NCI-H2081 treated with DMSO at 0.1 percent for 48 hours (cell line): ENCODE measurements around the gene CNST.
"Not testable (repeated sequence)": the region's sequence is repeated elsewhere in the genome, so short reads cannot be mapped to it uniquely, and the experiment has no call there.

Experiments used
- DNase-seq: peaks from one replicate; lab custom pipeline; 2025; lab: John Stamatoyannopoulos, UW

Gene CNST

DNA sequence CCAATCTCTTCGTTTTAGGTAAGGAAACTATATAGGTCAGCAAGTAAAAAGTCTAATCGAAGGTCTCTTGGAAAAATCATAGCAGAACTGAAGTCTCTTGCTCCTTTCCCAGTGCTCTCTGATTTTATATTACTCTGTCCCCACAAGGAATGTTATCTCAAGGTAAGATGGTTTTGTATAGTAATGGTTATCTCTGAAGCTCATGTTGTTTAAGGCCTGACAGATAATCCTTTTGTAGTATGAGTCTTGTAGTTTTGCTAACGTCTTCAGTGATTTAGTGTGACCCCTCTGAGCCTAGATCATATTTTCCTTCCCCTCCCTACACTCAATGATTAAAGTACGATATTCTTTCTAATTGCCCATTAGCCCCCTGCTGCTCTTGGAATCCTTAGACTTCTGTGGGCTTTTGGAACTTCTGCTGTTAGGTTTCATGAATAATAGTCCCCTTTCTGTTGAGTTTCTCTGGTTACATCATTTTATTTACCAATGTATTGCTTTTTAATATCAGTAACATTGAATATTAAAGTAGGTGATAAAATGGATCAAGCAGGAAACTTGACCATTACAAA is 52.1 kb downstream of the CNST start:
- DNase-seq: no peak

DNA sequence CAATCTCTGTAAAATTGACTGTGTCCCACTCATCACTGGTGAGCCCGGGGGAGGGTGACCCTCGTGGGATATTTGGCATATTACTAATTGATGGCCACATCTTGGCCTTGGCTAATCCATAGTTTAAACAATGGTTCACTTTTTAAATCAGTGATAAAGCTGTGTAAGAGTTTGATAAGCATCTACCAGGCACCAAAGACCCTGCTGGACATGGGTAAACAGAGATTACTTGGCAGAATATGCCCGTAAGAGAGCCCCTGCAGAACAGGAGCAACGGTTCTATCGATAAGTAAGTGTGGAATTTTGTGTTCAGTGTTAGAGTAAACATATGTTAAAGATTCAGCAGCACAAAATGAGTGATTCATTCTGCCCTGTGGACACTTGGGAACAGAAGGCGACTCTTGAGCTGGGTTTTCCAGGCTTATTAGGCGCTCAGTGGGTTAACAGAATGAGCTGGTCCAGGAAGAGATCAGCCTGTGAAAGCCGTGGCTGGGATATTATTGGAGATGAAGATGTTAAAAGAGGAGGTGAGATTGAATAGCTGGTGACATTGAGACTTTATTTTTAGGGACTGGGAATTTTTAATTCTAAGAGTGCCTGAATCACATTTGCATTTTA is 55.9 kb downstream of the CNST start:
- DNase-seq: no peak

DNA sequence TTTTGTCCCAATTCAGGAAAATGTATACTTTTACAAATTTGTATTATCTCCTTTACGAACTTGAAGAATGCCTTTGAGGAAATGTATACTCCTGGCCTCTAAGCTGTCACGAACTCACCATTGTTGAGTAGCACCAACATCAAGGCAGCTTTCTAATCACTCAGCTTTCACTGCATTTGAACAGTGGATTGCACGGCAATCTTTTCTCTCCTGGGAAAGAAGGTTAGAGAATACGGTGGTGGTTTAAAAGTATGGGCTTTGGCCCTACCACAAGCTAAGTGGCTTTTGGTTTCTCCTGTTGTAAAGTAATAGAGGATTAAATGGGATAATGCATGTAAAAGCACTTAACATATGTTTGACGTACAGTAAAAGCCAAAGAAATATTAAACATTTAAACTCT is 57.8 kb downstream of the CNST start:
- DNase-seq: no peak

DNA sequence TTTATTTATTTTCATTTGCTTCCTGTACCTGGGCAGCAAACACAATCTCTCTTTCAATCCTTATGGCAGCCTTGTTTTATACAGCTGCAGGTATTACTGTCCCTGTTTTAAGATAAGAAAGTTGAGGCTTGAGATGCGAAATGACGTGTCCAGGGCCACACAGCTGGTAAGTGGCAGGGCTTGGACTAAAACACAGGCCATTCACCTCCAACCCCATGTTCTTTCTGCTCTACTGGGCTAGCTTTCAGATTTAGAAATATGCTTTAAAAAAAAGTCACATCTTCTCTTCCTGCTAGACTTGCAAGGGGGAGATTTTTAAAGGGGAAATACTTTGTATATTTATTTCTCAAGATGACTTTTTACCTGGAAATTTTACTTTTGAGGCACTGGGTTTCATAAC is 62.8 kb downstream of the CNST start:
- DNase-seq: no peak

DNA sequence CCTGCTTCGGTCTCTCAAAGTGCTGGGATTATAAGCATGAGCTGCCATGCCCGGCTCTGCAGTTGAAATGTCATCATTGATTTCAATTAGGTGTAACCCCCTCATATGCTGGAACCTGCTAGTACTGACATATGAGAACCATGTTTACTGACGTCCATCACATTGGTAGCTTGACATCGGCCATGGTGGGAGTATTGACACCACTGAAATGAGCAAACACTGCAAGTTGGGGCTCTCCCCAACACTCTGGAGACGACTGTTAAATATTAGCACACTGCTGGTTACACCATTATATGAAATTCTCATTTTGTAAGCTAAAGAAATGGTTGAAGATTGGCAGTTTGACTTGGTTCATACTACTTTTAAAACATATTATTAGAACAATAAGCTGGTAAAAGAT is 63.7 kb downstream of the CNST start:
- DNase-seq: no peak

DNA sequence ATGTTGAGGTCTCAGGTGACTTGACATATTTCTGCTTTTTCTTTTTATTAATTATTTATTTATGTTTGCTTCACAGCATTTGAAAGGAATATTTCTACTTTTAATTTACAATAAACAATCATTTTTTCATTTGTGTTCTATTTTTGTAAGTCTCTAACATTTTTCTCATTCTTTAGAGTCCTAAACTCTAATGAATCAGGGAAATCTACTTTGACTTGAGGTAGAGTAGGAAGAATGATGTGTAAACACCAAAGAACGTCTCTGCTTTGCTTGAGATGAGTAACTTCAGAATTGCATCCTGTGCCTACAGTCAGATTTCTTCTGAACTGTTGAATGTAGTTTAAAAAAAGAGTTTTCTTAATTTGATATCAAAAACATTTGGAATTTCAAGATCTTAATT is 65.2 kb downstream of the CNST start:
- DNase-seq: no peak

DNA sequence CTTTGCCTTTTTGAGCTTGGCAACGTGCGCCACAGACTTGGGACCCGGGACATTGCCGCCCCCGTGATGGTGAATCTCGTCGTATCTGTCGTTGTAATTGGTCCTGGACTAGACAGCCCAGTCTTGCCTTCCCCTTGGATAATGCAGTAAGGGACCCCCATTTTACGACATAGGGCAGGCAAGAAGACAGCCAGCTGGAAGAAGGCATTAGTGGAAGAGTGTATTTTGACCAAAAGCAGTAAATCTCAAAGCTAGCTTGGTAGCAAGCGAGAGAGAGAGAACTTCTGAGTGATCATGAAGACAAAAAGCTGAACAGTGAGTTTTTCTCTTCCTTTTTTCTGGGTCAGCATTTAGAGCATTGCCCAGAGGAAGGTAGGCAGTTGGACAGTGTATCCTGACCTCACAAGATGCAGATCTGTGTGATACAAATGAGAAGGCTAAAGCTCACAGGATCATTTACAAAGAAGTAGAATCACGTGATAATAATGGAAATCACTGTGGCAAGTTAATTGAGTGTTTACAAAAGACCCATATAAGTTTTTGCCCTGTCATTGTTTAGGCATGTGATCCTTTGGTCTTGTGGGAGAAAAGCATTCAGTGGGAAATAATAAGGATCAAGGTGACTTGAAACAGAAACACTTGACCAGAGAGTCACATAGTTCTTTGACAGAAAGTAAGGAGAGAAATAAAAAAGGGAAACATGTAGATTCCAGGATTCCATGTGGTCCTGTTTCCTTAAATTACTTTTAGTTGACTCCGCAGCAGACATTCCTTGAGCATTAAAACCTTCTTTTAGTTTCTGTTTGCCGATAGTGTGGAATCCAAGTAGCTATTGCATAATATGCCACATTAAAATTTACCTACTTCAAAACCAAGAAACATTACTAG is 66.3 kb downstream of the CNST start:
- DNase-seq: no peak

DNA sequence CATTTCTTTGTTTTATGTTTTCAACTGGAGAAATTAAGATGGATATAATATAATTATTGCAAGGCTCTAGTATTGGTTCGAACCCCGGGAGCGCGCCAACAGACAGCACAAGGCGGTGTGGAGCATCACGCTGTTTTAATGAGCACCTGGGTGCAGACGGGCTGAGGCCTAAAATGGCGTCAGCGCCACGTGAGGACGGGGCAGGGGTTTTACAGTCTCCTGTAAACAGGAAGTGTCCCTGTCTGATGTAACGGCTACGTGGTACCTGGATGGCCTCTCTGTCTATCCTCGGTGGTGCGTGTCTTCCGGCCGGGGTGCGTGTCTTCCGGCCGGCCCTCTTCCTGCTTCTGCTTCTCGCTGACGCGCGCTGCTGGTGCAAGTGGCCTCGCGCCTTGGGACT is 68.4 kb downstream of the CNST start:
- DNase-seq: not testable (repeated sequence)

DNA sequence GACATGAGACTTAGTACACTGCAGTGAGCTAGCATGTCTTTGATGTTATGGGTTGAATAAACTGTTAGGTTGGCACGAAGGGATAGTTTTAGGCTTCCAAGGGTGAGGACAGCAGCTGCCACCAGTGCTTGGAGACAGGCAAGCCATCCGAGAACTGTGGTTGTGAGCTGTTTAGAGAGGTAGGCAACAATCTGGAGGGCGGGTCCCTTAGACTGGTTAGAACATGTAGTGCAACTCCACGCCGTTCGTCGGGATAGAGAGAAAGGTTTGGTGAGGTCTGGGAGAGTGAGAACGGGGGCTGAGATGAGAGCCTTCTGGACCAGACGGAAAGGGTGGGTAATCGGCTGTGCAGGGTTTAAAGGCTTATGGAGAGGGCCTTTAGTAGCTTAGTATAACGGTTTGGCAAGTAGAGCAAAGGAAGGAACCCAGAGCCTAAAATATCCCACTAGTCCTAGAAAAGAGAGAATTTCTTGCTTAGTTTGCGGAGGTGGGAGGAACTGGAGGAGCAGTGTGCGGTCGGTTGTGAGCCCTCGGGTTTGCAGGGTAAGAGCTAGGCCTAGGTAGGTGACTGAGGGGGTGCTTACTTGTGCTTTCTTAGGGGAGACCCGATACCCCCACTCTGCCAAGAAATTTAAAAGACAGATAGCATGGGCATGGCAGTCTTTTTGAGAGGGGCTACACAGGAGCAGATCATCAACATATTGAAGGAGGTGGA is 72.8 kb downstream of the CNST start:
- DNase-seq: no peak

DNA sequence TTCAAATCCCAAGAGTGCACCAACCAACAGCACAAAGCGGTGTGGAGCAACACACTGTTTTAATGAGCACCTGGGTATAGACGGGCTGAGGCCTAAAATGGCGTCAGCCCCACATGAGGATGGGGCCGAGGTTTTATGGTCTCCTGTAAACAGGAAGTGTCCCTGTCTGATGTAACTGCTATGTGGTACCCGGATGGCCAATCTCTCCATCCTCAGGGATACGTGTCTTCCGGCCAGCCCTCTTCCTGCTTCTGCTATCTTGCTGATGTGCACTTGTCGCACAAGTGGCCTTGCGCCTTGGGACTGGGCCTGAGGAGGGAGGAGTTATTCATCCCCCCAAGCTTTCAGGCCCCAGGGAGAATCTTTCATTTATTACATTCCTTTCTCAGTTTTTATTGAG is 73.5 kb downstream of the CNST start:
- DNase-seq: no peak

DNA sequence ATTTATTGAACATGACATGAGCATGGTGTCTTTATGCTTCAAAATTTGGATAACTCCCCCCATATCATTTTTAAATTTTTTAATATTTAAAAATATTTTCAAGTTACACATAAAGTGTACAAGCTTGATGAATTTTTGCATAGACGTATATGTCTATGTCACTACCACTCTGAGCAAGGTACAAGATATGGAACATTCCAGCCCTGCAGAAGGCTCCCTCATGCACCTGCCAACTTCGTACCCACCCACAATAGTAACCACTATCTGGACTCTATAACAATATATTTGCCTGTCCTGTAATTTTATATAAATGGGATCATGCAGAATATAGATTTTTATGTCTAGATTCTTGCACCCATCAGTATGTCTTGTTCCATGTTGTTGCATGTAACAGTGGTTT is 74.5 kb downstream of the CNST start:
- no peak for DNase-seq

DNA sequence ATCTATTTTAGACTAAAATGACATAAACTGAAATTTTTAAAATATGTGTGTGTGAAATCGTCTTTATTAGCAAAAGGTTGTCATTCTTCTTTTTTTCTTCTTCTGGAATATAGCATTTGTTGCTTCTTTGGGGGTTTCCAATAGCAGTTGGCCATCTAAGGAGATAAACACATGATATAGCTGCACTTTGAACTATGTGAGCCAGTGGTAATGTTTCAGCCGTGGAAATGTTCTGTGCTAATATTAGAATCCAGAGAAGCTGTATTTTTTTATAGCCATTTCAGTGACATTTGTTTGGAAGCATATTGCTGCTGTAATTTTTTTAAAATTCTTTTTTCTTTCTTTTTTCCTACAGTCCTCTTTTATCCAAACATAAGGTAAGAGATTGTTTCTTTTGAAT is 75.1 kb downstream of the CNST start:
- no peak for DNase-seq

DNA sequence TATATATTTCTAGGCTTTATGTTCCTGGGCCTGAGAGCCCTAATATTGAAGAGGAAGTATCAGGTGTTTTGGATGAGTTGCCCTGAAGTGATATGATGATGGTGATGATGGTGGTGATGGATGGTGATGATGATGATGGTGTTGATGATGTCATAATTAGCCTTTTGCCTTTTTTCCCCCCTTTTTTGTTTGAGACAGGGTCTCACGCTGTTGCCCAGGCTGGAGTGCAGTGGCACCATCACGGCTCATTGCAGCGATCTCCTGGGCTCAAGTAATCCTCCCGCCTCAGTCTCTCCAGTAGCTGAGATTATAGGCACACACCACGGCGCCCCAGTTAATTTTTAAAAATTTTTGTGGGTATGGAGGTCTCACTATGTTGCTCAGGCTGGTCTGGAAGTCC is 76.5 kb downstream of the CNST start:
- no peak for DNase-seq

DNA sequence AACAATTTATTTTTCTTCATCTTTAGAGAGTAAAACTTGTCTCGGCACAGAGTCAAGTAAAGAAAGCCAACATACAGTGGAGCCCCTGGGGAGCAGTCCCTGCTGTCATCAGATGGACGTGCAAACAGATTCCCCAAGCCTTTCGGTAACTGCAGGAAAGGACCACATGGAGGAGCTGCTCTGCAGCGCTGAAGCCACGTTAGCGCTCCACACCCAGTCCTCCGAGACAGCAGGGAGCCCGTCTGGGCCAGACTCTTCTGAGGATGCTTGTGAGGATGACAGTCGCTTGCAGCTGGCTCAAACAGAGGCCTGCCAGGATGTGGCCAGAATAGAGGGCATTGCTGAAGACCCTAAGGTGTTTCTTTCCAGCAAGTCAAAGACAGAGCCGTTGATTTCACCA is 80.9 kb downstream of the CNST start:
- DNase-seq: no peak

DNA sequence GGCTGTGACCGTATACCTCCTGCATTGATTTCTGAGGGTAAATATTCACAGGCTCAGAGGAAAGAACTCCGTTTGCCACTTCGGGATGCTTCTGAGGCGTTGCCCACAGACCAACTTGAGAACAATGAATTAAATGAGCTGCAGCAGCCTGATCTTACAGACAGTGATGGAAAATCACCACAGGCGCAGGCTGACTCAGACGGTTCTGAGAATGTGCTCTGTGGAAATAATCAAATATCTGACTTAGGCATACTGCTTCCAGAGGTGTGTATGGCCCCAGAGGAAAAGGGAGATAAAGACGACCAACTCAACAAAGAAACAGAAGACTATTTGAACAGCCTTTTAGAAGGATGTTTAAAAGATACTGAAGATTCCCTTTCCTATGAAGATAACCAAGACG is 81.3 kb downstream of the CNST start:
- DNase-seq: no peak

DNA sequence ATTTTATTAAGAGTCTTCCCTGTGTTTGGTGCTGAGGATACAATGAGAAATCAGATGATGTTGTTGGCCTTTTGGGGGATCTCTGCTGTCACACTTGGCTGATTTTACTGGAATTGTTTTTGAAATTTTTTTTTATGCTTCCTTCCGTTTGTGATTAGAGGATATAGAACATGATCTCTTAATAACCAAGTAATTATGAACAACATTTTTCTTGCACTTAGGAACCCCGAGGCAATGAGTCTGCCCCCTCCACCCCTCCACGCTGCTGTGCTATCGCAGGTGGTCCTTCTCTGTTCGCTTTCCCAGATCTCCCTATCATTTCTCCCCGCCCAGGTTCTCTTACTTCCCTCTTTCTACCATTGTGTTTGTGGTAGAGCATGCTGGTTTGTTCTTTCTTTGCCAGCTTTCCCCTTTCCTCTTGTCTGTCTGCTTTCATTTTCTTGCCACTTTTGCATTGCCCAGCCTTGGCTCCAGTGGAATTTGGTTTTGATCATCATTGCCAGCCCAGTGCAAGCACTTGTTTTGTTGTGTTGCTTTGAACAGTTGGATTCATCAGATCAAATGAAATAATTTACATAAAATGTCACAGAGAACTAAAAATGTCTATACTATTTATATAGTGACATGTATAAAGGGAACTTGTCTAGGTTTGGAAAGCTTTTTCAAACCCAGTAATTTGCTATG is 84.9 kb downstream of the CNST start:
- no peak for DNase-seq

DNA sequence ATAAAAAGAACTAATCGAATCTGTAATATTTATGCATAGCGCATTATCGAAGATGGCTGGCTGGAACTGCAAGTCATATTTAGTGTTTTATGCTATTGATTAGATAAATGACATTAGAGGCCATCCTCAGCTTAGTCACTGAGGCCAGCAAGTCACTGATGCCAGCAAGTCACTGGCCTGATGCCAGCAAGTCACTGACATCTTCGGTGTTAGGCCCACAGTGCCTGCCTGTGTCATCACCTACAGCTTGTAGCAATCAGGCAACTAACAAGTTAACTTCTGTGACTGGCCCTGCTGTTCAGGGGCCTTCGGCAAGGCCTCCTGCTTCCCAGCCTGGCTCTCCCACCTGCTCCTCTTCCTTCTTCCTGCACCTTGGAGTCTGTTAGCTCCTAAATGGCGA is 92.3 kb downstream of the CNST start:
- DNase-seq: no peak

DNA sequence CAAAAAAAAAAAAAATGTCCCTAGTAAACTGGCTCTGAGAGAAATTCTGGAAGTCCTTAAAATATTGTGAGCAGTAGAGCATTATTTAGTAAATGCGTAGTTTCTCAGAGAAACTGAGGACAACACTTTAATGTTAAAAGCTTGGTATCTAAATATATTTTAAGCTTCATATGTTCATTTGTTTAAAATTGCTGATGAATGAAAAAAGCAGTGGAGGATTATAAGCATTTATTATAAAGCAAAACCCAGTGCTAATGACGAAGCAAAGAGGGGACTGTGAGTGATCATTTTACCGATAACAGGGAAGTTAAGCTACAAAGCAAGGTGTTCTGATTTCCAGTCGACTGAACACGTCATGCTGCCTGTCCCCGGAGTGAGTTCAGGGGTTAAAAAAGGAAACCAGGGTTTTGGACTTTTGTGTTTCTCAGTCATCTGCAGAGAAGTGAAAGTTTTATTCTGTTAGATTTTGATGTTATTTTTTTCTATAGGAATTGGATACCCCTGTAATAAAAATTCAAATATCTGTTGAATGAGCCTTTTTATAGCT is 93.4 kb downstream of the CNST start:
- DNase-seq: no peak

DNA sequence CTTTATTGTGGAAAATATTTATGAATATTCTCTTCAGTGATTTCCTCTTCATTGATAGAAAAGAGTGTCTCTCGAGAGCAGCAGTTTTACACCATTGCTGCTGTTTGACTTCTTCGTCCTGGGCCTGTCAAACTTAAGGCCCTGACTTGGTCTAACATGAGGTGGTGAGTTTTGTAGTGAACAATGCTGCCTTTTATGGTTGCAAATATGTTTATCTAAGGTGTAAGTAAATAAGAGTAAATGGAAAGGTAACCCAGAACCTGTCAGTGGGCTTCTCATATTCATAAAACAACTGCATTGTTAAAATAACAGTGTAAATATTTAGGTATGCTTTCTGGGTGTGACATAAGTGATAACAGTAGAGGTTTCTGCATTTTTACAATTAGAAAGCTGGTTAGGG is 95.2 kb downstream of the CNST start:
- no peak for DNase-seq

DNA sequence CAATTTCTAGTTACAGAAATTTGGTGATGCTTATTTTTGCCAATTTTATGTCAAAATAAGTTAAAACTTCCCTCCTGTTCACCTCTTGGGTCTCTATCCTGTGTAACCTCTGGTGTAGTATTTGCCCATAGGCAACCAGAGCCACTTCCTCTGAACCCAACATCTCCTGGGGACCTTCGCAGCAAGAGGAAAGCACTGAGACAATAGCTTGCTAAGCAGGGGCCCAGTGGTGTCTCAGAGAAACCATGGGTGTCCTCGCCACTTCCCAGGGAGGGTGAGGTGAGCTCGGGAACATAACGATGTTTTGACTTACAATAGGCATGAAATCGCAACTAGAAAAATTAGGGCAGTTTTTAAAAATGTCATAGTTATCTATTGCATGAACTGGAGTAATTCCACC is 101.5 kb downstream of the CNST start:
- no peak for DNase-seq

DNA sequence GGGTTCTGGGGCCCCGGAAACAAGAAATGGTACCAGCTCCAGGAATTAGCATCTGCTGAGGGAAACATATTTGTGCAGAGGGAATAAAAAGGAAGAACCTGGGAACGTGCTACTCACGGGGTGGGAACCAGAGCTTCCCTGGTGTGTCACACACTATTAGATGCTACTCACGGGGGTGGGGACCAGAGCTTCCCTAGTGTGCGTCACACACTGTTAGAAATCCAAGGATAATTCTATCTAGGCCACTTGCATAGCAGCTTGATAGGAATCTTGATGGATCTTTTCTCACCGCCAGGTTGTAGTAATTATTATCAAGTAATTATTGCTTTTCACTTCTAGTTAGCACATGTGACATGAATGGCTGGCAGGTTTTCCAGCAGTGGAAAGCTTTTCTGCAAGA is 103.4 kb downstream of the CNST start:
- no peak for DNase-seq

DNA sequence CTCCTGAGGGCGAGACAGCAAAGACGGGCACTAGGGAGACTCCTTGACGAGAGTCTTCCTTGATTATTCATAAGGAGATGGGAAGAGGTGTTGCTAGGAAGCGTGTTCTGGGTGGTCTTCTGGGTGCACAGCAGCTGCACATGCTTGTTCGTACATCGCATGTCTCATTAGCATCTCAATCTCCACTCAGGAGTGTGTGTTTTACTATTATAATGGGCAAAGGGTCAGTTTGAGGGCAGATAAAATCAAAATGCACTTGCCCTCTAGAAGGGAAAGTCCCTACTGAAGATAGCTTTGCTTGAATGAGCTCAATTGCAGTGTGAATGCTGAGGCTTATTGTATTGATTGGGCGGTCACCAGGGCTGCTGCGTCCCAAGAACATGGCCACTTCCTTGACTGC is 107.8 kb downstream of the CNST start:
- no peak for DNase-seq
